Endothelial cell of umbilical vein (primary cell): ENCODE results near the gene OR51V1. TPM values are rescaled to one million over a fixed set of nuclear protein-coding genes. Genes with fewer than 3 reads are reported as not detected.

ENCODE experiments used
- BruUV-seq: library from RNA; stranded (reverse); fragments of 400-500 nt; replicated peaks from 2 replicates; lab custom pipeline; 2021; lab: Mats Ljungman, UMichigan
- CTCF ChIA-PET: fragments of 300-600, 350-600 bp; sonication (Branson Sonifier 250); formaldehyde crosslinking; loops from one replicate; lab custom pipeline; 2021; ENCODE audit warnings: antibody characterized with exemption, inconsistent platforms; lab: Charles Lee
- POLR2A ChIA-PET: fragments of 300-600, 350-600 bp; sonication (Branson Sonifier 250); formaldehyde crosslinking; loops from one replicate; lab custom pipeline; 2021; ENCODE audit warnings: antibody characterized with exemption, inconsistent platforms; lab: Charles Lee
- DNase-seq: peaks from one replicate; pipeline ENCODE4 v3.0.0-alpha.2; 2011; ENCODE audit warnings: low read depth, low spot score
- FAIRE-seq: peaks from 2 replicates; lab custom pipeline; 2011; peaks lifted over from hg19 to GRCh38; lab: Jason Lieb, UNC
- H2AFZ ChIP-seq: 2 replicates; pipeline ENCODE4 v1.6.0; 2012; ENCODE audit warnings: low read depth, low read length, control low read depth, inconsistent platforms
- H3K27ac ChIP-seq: 2 replicates; pipeline ENCODE4 v1.5.1; 2011; ENCODE audit warnings: low read depth, mild to moderate bottlenecking, control low read depth, low read length, moderate library complexity; ENCODE audit not compliant: insufficient read depth
- H3K27me3 ChIP-seq, 2 experiments: 2 replicates each; pipeline versions ENCODE4 v1.6.0 to v1.6.1; 2011; ENCODE audit warnings: low read length in 2 of 2, mixed read lengths in 1 of 2; ENCODE audit not compliant: control insufficient read depth in 2 of 2, insufficient read depth in 2 of 2
- H3K36me3 ChIP-seq, 2 experiments: 2 replicates in 1 of 2; 3 replicates in 1 of 2; pipeline ENCODE4 v1.5.1; 2011; ENCODE audit warnings: low read length in 2 of 2, mild to moderate bottlenecking in 1 of 2, moderate library complexity in 1 of 2; ENCODE audit not compliant: control insufficient read depth in 2 of 2, insufficient read depth in 2 of 2; ENCODE audit errors: extremely low read depth in 1 of 2
- H3K4me1 ChIP-seq: 3 replicates; pipeline ENCODE4 v1.5.1; 2011; ENCODE audit warnings: mild to moderate bottlenecking, low read length; ENCODE audit not compliant: control insufficient read depth, insufficient read depth; ENCODE audit errors: extremely low read depth
- H3K4me2 ChIP-seq: 2 replicates; pipeline ENCODE4 v1.6.1; 2011; ENCODE audit warnings: low read length, control low read depth, mixed read lengths; ENCODE audit not compliant: insufficient read depth
- H3K4me3 ChIP-seq, 3 experiments: fragments of 200-600 bp in 1 of 3; sonication (generic), shearing (Covaris generic) in 1 of 3; replicated peaks in 1 of 3; 2 replicates each; pipeline ENCODE4 v1.5.1; 2011 to 2016; ENCODE audit warnings: control low read depth in 3 of 3, low read length in 3 of 3, mild to moderate bottlenecking in 2 of 3, inconsistent platforms in 1 of 3, low read depth in 1 of 3, moderate library complexity in 1 of 3; ENCODE audit not compliant: insufficient read depth in 1 of 3
- H3K79me2 ChIP-seq: 2 replicates; pipeline ENCODE4 v1.6.0; 2012; ENCODE audit warnings: low read length, inconsistent platforms; ENCODE audit not compliant: control insufficient read depth, insufficient read depth
- H3K9ac ChIP-seq: replicated peaks from 2 replicates; pipeline ENCODE3; 2011; ENCODE audit warnings: low read length, control low read depth; ENCODE audit not compliant: insufficient read depth; ENCODE audit errors: extremely low read depth
- H3K9me1 ChIP-seq: replicated peaks from 3 replicates; pipeline ENCODE4 v1.6.0; 2011; ENCODE audit warnings: mild to moderate bottlenecking, low read length; ENCODE audit not compliant: control insufficient read depth, insufficient read depth; ENCODE audit errors: extremely low read depth
- H3K9me3 ChIP-seq: replicated peaks from 2 replicates; pipeline ENCODE4 v1.5.1; 2012; ENCODE audit warnings: low read length, inconsistent platforms; ENCODE audit not compliant: control insufficient read depth, insufficient read depth
- H4K20me1 ChIP-seq: replicated peaks from 2 replicates; pipeline ENCODE3; 2011; ENCODE audit warnings: mild to moderate bottlenecking, low read length; ENCODE audit not compliant: control insufficient read depth, insufficient read depth; ENCODE audit errors: extremely low read depth
- EZH2 ChIP-seq: IDR thresholded peaks from 2 replicates; pipeline ENCODE4 v1.6.1; 2012; ENCODE audit warnings: borderline replicate concordance, low read depth, mild to moderate bottlenecking, moderate library complexity, low read length, inconsistent platforms; ENCODE audit not compliant: severe bottlenecking
- JUN ChIP-seq: IDR thresholded peaks from 2 replicates; pipeline ENCODE4 v1.6.1; 2011; ENCODE audit warnings: borderline replicate concordance, low read depth; ENCODE audit not compliant: insufficient read length, insufficient read depth
- MYC ChIP-seq: IDR thresholded peaks from one replicate; pipeline ENCODE4 v1.6.1; 2011; ENCODE audit warnings: mild to moderate bottlenecking, low read depth, low read length
- POLR2A ChIP-seq: IDR thresholded peaks from 2 replicates; pipeline ENCODE4 v1.6.1; 2012; ENCODE audit warnings: low read depth, mild to moderate bottlenecking, control low read depth, low read length
- POLR2AphosphoS5 ChIP-seq: IDR thresholded peaks from 2 replicates; pipeline ENCODE4 v1.6.1; 2012; ENCODE audit warnings: low read depth, mild to moderate bottlenecking, control low read depth, low read length, moderate library complexity; ENCODE audit not compliant: insufficient read depth
- dilution Hi-C: fragments of 300-500 bp; cut with MboI; formaldehyde crosslinking; loops from one replicate; pipeline ENCODE4 v1.15.0; 2019; ENCODE audit warnings: low sequenced_read_pairs; ENCODE audit not compliant: extremely low pct_ligation_motif_present
- intact Hi-C: fragments of 100-400 bp; cut with micrococcal nuclease; formaldehyde crosslinking; loops from one replicate; pipeline ENCODE4 v1.10.0; 2022
- polyA plus RNA-seq, 4 experiments: library from polyadenylated mRNA; depleted of rRNA in 3 of 4; stranded (reverse) in 3 of 4; unstranded in 1 of 4; fragments of >200 nt; gene quantifications; 2 replicates each; pipeline versions ENCODE4 v1.2.1 to v1.2.3, GENCODE V29; 2011 to 2012; ENCODE audit warnings: missing spikeins in 1 of 4
- total RNA-seq: library from RNA; stranded (reverse); gene quantifications from 2 replicates; pipeline ENCODE4 v1.2.3, GENCODE V29; 2021
- TF ChIP-seq, protein P1 (sequence below): IDR thresholded peaks from 2 replicates; pipeline ENCODE4 v1.6.1; 2011; ENCODE audit not compliant: insufficient read depth, insufficient read length
- TF ChIP-seq, protein P2 (sequence below), 2 donors: IDR thresholded peaks; 1 replicate in 1 of 2; 2 replicates in 1 of 2; pipeline ENCODE4 v1.5.1; 2011; ENCODE audit warnings: low read length in 2 of 2, mild to moderate bottlenecking in 2 of 2, moderate library complexity in 2 of 2, control low read depth in 1 of 2, inconsistent platforms in 1 of 2, low read depth in 1 of 2; ENCODE audit not compliant: insufficient read depth in 1 of 2; ENCODE audit errors: extremely low read depth in 1 of 2

OR51V1 gene
- total and polyA plus RNA-seq, 2 donors (not counting 3 experiments of a cell fraction or from before 2014, with no cell fraction given): not detected

DNA sequence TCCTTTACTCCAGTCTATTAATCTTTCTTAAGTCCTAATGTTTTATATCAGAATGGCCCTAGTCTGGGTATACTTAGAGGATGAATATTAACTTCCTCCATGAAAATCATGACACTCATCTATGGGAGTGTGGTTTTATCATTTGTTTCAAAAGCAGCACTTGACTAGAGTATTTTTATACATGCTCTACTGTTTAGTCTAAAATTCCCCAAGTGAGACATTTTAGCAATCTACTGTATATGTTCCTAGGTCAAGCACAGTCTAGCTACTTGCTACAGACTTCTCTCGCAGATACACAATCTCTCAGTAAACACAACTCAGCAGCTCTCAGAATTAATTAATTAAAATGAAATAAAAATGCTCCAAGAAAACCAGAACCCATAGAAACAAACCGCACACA is 29.3 kb upstream of the OR51V1 start:
- no TSS peak for BruUV-seq
- H3K79me2 ChIP-seq: no peaks in the 10 kb centered on the region
- no peak overlapping the region for H3K27ac ChIP-seq
- intact Hi-C loops (no loop called here), dilution Hi-C loops (no loop called here)
- H4K20me1 ChIP-seq: no peaks in the 10 kb centered on the region
- no peaks in the 10 kb centered on the region for H3K36me3 ChIP-seq
- no peaks in the 10 kb centered on the region for H3K27me3 ChIP-seq
- no peak overlapping the region for H3K9ac ChIP-seq
- POLR2A ChIA-PET: no interaction called here
- no peaks in the 10 kb centered on the region for H3K9me1 ChIP-seq
- FAIRE-seq (no peak), DNase-seq (no peak)
- no peak overlapping the region for H3K4me3 ChIP-seq
- no peak overlapping the region for H2AFZ ChIP-seq
- no peaks in the 10 kb centered on the region for H3K9me3 ChIP-seq
- H3K4me2 ChIP-seq: no peak overlapping the region
- no peak for TF ChIP-seq EZH2
- no peaks in the 10 kb centered on the region for H3K4me1 ChIP-seq
- CTCF ChIA-PET: no interaction called here

DNA sequence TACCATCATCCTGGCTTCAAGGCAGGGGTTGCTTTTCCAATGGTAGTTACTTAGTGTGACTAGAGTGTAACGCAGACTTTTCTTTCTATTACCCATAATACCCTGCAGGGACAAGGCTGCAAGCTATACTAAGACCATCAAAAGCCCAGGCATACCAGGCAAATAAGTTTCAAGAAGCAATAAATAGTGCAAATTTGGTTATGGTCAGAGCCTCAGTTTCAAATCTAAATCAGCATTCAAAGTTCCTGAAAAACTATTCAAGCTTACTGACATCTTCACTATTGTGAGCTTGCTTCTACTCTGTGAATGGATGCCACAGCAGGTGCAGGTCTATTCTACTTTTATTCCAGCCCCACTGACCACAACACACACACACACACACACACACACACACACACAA is 28.9 kb upstream of the OR51V1 start:
- DNase-seq: no peak
- Histone ChIP-seq H3K4me1 (no peaks in the 10 kb centered on the region), H3K4me3 (no peak overlapping the region), H2AFZ (no peak overlapping the region), H3K27me3 (no peaks in the 10 kb centered on the region), H3K36me3 (no peaks in the 10 kb centered on the region), H3K4me2 (no peak overlapping the region), H3K9me3 (no peaks in the 10 kb centered on the region), H3K9ac (no peak overlapping the region), H3K9me1 (no peaks in the 10 kb centered on the region), H4K20me1 (no peaks in the 10 kb centered on the region), H3K27ac (no peak overlapping the region), H3K79me2 (no peaks in the 10 kb centered on the region)
- TF ChIP-seq, protein P1, sequence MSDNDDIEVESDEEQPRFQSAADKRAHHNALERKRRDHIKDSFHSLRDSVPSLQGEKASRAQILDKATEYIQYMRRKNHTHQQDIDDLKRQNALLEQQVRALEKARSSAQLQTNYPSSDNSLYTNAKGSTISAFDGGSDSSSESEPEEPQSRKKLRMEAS: no peak
- TF ChIP-seq JUN (no peak), POLR2AphosphoS5 (no peak), MYC (no peak), POLR2A (no peak), EZH2 (no peak)
- TF ChIP-seq, protein P2, sequence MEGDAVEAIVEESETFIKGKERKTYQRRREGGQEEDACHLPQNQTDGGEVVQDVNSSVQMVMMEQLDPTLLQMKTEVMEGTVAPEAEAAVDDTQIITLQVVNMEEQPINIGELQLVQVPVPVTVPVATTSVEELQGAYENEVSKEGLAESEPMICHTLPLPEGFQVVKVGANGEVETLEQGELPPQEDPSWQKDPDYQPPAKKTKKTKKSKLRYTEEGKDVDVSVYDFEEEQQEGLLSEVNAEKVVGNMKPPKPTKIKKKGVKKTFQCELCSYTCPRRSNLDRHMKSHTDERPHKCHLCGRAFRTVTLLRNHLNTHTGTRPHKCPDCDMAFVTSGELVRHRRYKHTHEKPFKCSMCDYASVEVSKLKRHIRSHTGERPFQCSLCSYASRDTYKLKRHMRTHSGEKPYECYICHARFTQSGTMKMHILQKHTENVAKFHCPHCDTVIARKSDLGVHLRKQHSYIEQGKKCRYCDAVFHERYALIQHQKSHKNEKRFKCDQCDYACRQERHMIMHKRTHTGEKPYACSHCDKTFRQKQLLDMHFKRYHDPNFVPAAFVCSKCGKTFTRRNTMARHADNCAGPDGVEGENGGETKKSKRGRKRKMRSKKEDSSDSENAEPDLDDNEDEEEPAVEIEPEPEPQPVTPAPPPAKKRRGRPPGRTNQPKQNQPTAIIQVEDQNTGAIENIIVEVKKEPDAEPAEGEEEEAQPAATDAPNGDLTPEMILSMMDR (IDR thresholded peaks at IDR 0.05; ENCODE audit: extremely low read depth in 1 of 2, insufficient read depth in 1 of 2, low read depth in 1 of 2, low read length in 2 of 2): no peak
- FAIRE-seq: no peak
- intact Hi-C loops (no loop called here), dilution Hi-C loops (no loop called here)
- BruUV-seq: no TSS peak
- ChIA-PET POLR2A (no interaction called here), CTCF (no interaction called here)
